Karpas-422 (cell line): ENCODE data around the gene FUZ. TPM values are rescaled to one million over a fixed set of nuclear protein-coding genes. Genes with fewer than 3 reads are reported as not detected.

ENCODE experiments used
- DNase-seq: peaks from one replicate; pipeline ENCODE4 v3.0.0-alpha.2; 2015
- H2AFZ ChIP-seq: fragments of 200-600 bp; sonication (generic); 2 replicates; pipeline ENCODE4 v1.6.1; 2014; ENCODE audit warnings: antibody characterized with exemption, low read length, mixed read lengths
- H3K27ac ChIP-seq: fragments of 200-600 bp; sonication (generic); 2 replicates; pipeline ENCODE4 v1.5.1; 2014; ENCODE audit warnings: mild to moderate bottlenecking, low read length, moderate library complexity
- H3K27me3 ChIP-seq: fragments of 200-600 bp; sonication (generic); 2 replicates; pipeline ENCODE4 v1.6.1; 2014; ENCODE audit warnings: low read length, mixed read lengths
- H3K36me3 ChIP-seq: fragments of 200-600 bp; sonication (generic); 2 replicates; pipeline ENCODE4 v1.6.1; 2014; ENCODE audit warnings: low read length, mixed read lengths; ENCODE audit not compliant: insufficient read depth
- H3K4me1 ChIP-seq: fragments of 200-600 bp; sonication (generic); 2 replicates; pipeline ENCODE4 v1.6.1; 2014; ENCODE audit warnings: mild to moderate bottlenecking, low read length, mixed read lengths
- H3K4me2 ChIP-seq: fragments of 200-600 bp; sonication (generic); 2 replicates; pipeline ENCODE4 v1.6.1; 2014; ENCODE audit warnings: low read length, low read depth, mild to moderate bottlenecking; ENCODE audit not compliant: poor library complexity, severe bottlenecking
- H3K4me3 ChIP-seq: fragments of 200-600 bp; sonication (generic); 2 replicates; pipeline ENCODE4 v1.5.1; 2014; ENCODE audit warnings: mild to moderate bottlenecking, antibody characterized with exemption, low read length, mixed read lengths
- H3K79me2 ChIP-seq: fragments of 200-600 bp; sonication (generic); 2 replicates; pipeline ENCODE4 v1.6.1; 2014; ENCODE audit warnings: mild to moderate bottlenecking, low read length, mixed read lengths
- H3K9ac ChIP-seq: fragments of 200-600 bp; sonication (generic); 2 replicates; pipeline ENCODE4 v1.6.0; 2014; ENCODE audit warnings: low read length
- H3K9me2 ChIP-seq: fragments of 200-600 bp; sonication (generic), shearing (Covaris generic); replicated peaks from 2 replicates; pipeline ENCODE4 v1.6.0; 2014; ENCODE audit warnings: mild to moderate bottlenecking, low read length, moderate library complexity; ENCODE audit not compliant: insufficient read depth
- H3K9me3 ChIP-seq: fragments of 300-700, 200-600 bp; sonication (generic); 2 replicates; pipeline ENCODE4 v1.6.1; 2014; ENCODE audit warnings: low read length, mixed read lengths
- H4K20me1 ChIP-seq: fragments of 200-600 bp; sonication (generic); 2 replicates; pipeline ENCODE4 v1.6.1; 2014; ENCODE audit warnings: mild to moderate bottlenecking, antibody characterized with exemption, low read length, low read depth; ENCODE audit not compliant: insufficient read depth
- total RNA-seq: library from RNA; depleted of rRNA; stranded (reverse); fragments of >200 nt; shearing (Covaris generic); gene quantifications from 2 replicates; pipeline ENCODE4 v1.2.3, GENCODE V29; 2014; ENCODE audit warnings: low replicate concordance

Gene FUZ
- total RNA-seq, 1 experiment from 2014 or later = 15.8 TPM

DNA sequence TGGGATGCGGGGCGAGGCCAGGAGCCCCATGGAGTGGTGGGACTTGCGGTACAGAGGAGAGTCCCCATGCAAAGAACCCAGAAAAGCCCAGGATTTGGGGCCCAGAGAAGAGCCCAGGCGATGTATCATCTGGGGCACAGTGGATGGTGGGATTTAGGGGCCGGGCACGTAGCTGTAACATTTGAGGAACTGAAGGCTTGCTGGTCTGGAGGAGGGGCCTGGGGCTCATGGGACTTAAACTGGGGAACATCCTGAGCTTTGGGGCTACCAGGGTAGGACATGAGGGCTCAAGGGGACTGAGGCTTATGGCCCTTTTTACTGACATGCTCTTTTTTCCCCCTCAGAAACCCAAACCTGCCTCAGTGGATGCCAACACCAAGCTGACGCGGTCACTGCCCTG is 18.5 kb upstream of the FUZ start:
- H3K4me3 ChIP-seq = no peak overlapping the region
- no peak overlapping the region for H3K4me2 ChIP-seq
- peaks cover 9% of the 10 kb centered on the region; the same call in 1 of the 2 replicates for H3K36me3 ChIP-seq
- no peak for DNase-seq
- no peak overlapping the region for H2AFZ ChIP-seq
- H3K79me2 ChIP-seq = no peaks in the 10 kb centered on the region
- peaks cover 9% of the 10 kb centered on the region for H3K4me1 ChIP-seq
- H4K20me1 ChIP-seq = no peaks in the 10 kb centered on the region
- no peaks in the 10 kb centered on the region for H3K9me2 ChIP-seq
- no peak overlapping the region for H3K27ac ChIP-seq
- no peak overlapping the region for H3K9ac ChIP-seq
- no peaks in the 10 kb centered on the region for H3K27me3 ChIP-seq
- no peaks in the 10 kb centered on the region for H3K9me3 ChIP-seq

DNA sequence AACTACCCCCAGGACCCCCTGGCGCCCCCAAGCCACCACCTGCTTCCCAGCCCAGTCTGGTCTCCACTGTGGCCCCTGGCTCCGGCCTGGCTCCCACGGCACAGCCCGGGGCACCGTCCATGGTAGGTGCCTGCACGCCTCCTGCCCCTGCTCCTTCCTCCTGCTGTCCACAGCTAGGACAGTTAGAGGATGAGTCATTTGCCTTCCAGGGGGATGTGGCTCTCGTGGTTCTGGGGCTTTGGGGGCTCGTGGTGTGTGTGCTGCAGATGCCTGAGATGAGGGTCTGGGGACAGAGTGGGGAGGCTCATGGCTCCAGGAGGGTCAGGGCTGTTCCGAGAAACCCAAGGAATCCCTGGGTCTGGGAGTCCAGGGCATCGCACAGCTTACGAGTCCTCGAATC is 17.7 kb upstream of the FUZ start:
- H3K9me2 ChIP-seq = no peaks in the 10 kb centered on the region
- H3K9ac ChIP-seq = no peak overlapping the region
- H3K4me3 ChIP-seq = no peak overlapping the region
- H3K79me2 ChIP-seq = no peaks in the 10 kb centered on the region; the same call in 1 of the 2 replicates
- H3K36me3 ChIP-seq = peaks cover 9% of the 10 kb centered on the region; the same call in 1 of the 2 replicates
- no peaks in the 10 kb centered on the region for H3K9me3 ChIP-seq
- no peak overlapping the region for H3K27ac ChIP-seq
- peaks cover 9% of the 10 kb centered on the region for H3K4me1 ChIP-seq
- no peak overlapping the region for H2AFZ ChIP-seq
- no peaks in the 10 kb centered on the region for H4K20me1 ChIP-seq
- H3K4me2 ChIP-seq = no peak overlapping the region
- no peak for DNase-seq
- H3K27me3 ChIP-seq = no peaks in the 10 kb centered on the region

DNA sequence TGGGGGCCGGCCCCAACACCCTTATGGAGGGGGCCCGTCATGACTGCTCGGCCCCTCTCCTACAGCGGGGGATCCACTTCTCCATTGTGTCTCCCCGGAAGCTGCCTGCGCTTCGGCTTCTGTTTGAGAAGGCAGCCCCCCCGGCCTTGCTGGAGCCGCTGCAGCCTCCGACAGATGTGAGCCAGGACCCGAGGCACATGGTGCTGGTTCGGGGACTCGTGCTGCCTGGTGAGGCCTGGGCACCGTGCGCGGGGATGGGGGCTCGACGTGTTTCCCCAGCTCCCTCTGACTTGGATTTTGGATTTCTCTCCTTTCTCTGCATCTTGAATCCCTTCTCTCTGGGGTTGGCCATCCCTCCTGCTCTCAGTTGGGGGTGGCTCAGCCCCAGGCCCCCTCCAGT is 16.6 kb upstream of the FUZ start:
- H3K27me3 ChIP-seq = no peaks in the 10 kb centered on the region
- no peaks in the 10 kb centered on the region for H3K9me2 ChIP-seq
- DNase-seq = no peak
- no peak overlapping the region for H3K9ac ChIP-seq
- H4K20me1 ChIP-seq = no peaks in the 10 kb centered on the region
- no peak overlapping the region for H3K4me3 ChIP-seq
- peaks cover 16% of the 10 kb centered on the region; the same call in 1 of the 2 replicates for H3K36me3 ChIP-seq
- peaks cover 5% of the 10 kb centered on the region; the same call in 1 of the 2 replicates for H3K79me2 ChIP-seq
- H3K4me2 ChIP-seq = no peak overlapping the region
- H3K9me3 ChIP-seq = no peaks in the 10 kb centered on the region
- no peak overlapping the region for H3K27ac ChIP-seq
- H2AFZ ChIP-seq = no peak overlapping the region
- H3K4me1 ChIP-seq = peaks cover 9% of the 10 kb centered on the region

DNA sequence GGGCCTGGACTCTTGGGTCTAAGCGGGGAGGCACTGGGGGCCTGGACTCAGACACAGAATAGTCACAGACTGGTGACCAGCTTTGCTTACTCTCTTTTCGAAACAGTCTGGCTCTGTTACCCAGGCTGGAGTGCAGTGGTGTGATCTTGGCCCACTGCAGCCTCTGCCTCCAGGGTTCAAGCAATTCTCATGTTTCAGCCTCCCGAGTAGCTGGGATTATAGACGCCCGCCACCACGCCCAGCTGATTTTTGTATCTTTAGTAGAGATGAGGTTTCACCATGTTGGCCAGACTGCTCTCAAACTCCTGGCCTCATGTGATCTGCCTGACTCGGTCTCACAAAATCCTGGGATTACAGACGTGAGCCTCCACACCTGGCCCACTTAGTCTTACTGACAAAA is 16.1 kb upstream of the FUZ start:
- Histone ChIP-seq H3K4me1 (peaks cover 9% of the 10 kb centered on the region), H3K4me3 (no peak overlapping the region), H3K27me3 (no peaks in the 10 kb centered on the region), H3K27ac (no peak overlapping the region), H3K79me2 (peaks cover 5% of the 10 kb centered on the region), H3K9ac (no peak overlapping the region), H2AFZ (no peak overlapping the region), H3K4me2 (no peak overlapping the region), H4K20me1 (no peaks in the 10 kb centered on the region), H3K9me2 (no peaks in the 10 kb centered on the region), H3K36me3 (peaks cover 18% of the 10 kb centered on the region; the same call in 1 of the 2 replicates), H3K9me3 (no peaks in the 10 kb centered on the region)
- DNase-seq = no peak

DNA sequence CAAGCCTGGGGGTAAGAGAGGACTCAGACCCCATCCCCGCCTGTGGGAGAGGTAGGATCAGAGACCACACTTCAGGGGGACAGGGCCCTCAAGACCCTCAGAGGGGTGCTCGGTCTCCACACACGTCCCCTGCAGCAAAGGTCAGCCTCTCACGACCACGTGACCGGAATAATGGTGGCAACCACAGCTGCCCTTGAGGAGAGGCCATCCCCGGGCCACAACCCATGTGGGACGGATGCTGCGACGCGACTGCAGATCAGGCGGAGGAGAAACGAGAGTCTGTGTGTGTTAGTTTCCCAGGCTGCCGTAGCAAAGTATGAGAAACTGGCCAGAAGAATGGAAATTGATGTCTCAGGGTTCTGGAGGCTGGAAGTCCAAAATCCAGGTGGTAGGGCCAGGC is 13.9 kb upstream of the FUZ start:
- no peaks in the 10 kb centered on the region for H3K27me3 ChIP-seq
- no peak overlapping the region for H3K4me3 ChIP-seq
- no peaks in the 10 kb centered on the region for H3K9me3 ChIP-seq
- no peak overlapping the region for H3K4me2 ChIP-seq
- H2AFZ ChIP-seq = no peak overlapping the region
- H3K4me1 ChIP-seq = peaks cover 14% of the 10 kb centered on the region
- no peak overlapping the region for H3K27ac ChIP-seq
- H3K36me3 ChIP-seq = peaks cover 22% of the 10 kb centered on the region; the same call in 1 of the 2 replicates
- no peaks in the 10 kb centered on the region for H3K9me2 ChIP-seq
- no peaks in the 10 kb centered on the region for H4K20me1 ChIP-seq
- H3K79me2 ChIP-seq = peaks cover 19% of the 10 kb centered on the region
- no peak for DNase-seq
- no peak overlapping the region for H3K9ac ChIP-seq

DNA sequence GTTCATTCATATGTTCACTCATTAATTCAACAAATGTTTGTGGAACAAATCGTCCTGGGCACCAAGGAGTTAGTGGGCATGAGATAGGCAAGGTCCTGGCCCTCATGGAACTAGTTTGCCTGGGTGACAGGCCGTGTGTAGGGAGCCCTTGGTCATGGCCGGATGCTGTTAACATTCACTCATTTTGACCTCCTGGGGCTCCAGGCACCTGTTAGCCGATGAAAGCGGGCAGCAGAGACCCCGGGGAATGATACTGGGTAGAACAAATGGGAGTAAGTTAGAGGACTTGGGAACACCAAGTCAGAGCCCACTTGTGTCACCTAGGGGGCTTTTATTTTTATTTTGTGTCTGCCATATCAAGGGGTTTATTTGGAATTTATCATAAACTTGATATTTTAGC is 11.6 kb upstream of the FUZ start:
- no peaks in the 10 kb centered on the region for H3K9me3 ChIP-seq
- H3K4me1 ChIP-seq = peaks cover 15% of the 10 kb centered on the region
- no peak overlapping the region for H2AFZ ChIP-seq
- H3K27me3 ChIP-seq = no peaks in the 10 kb centered on the region
- H3K9me2 ChIP-seq = no peaks in the 10 kb centered on the region
- peaks cover 36% of the 10 kb centered on the region for H3K79me2 ChIP-seq
- no peak for DNase-seq
- peaks cover 23% of the 10 kb centered on the region; the same call in 1 of the 2 replicates for H3K36me3 ChIP-seq
- no peaks in the 10 kb centered on the region for H4K20me1 ChIP-seq
- H3K4me2 ChIP-seq = no peak overlapping the region
- no peak overlapping the region for H3K9ac ChIP-seq
- no peak overlapping the region for H3K27ac ChIP-seq
- no peak overlapping the region for H3K4me3 ChIP-seq

DNA sequence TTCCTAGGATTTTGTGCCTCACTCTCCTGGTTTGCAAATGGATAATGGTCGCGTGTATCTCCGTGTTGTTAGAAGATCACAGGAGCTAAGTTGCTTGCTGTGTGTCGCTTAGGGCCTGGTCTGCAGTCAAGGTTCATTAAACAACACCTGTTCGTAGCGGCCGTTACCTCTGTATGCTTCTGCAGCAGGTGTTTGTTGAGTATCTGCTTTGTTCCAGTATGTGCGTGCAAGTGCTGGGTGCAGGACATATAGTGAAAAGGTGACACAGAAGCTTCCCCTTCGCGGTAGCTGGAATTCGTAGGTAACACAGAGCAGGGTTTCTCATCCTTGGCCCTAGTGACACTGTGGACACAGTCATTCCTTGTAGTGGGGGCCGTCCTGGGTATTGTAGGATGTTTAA is 10.4 kb upstream of the FUZ start:
- no peak overlapping the region for H3K27ac ChIP-seq
- peaks cover 48% of the 10 kb centered on the region for H3K79me2 ChIP-seq
- DNase-seq = no peak
- H3K4me1 ChIP-seq = peaks cover 15% of the 10 kb centered on the region
- no peaks in the 10 kb centered on the region for H4K20me1 ChIP-seq
- no peak overlapping the region for H3K9ac ChIP-seq
- H3K27me3 ChIP-seq = no peaks in the 10 kb centered on the region
- no peaks in the 10 kb centered on the region for H3K9me3 ChIP-seq
- H3K9me2 ChIP-seq = no peaks in the 10 kb centered on the region
- peaks cover 23% of the 10 kb centered on the region; the same call in 1 of the 2 replicates for H3K36me3 ChIP-seq
- no peak overlapping the region for H2AFZ ChIP-seq
- H3K4me2 ChIP-seq = no peak overlapping the region
- H3K4me3 ChIP-seq = no peak overlapping the region

DNA sequence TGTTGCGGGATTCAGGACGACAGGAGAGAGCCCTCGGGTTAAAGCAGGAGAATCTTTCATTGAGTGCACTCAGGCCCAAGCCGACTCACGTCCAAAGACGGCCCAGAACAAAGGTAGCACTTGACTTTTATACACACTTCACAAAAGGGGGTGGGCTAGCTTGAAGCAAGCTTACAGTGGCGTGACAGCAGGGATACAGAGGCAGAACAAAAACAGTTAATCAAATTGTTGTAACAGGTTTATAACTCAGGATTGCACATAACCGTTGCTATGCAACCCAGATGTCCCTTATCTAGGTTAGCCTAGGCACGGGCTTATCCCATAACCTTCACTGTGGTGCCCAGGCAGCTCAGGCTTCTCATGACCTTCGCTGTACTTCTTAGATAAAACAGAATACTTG is 7.0 kb upstream of the FUZ start:
- Histone ChIP-seq H4K20me1 (no peaks in the 10 kb centered on the region), H3K4me1 (peaks cover 19% of the 10 kb centered on the region), H3K9me3 (no peaks in the 10 kb centered on the region), H3K79me2 (peaks cover 50% of the 10 kb centered on the region), H3K4me3 (no peak overlapping the region), H3K9ac (no peak overlapping the region), H3K36me3 (peaks cover 20% of the 10 kb centered on the region; the same call in 1 of the 2 replicates), H2AFZ (no peak overlapping the region), H3K9me2 (no peaks in the 10 kb centered on the region), H3K27me3 (no peaks in the 10 kb centered on the region), H3K27ac (no peak overlapping the region), H3K4me2 (no peak overlapping the region)
- DNase-seq = no peak
